Type B pancreatic cell (in vitro differentiated cells): ENCODE data around the gene APLP1. TPM values are rescaled to one million over a fixed set of nuclear protein-coding genes. Genes with fewer than 3 reads are reported as not detected.

ENCODE experiments used
- DNase-seq: peaks from one replicate; pipeline ENCODE4 v3.0.0; 2021; ENCODE audit warnings: mixed read lengths; ENCODE audit not compliant: unreplicated experiment; ENCODE audit errors: extremely low spot score
- H3K27ac Mint-ChIP-seq: 2 replicates; pipeline ENCODE4 v1.8.0; 2021; ENCODE audit warnings: mild to moderate bottlenecking, mixed read lengths
- H3K27me3 Mint-ChIP-seq: 2 replicates; pipeline ENCODE4 v1.8.0; 2021; ENCODE audit warnings: mixed read lengths
- H3K36me3 Mint-ChIP-seq: 2 replicates; pipeline ENCODE4 v1.8.0; 2021; ENCODE audit warnings: mixed read lengths
- H3K4me1 Mint-ChIP-seq: one replicate; pipeline ENCODE4 v1.8.0; 2021; ENCODE audit warnings: mixed read lengths; ENCODE audit not compliant: unreplicated experiment
- H3K4me3 Mint-ChIP-seq: 2 replicates; pipeline ENCODE4 v1.8.0; 2021; ENCODE audit warnings: mild to moderate bottlenecking, mixed read lengths
- H3K9me3 Mint-ChIP-seq: 2 replicates; pipeline ENCODE4 v1.8.0; 2021; ENCODE audit warnings: mixed read lengths
- CTCF ChIP-seq: fragments of 200-600 bp; sonication (generic); conservative IDR thresholded peaks from 2 replicates; pipeline ENCODE4 v1.5.0; 2021; ENCODE audit warnings: antibody characterized with exemption, mild to moderate bottlenecking
- total RNA-seq: library from RNA; stranded (reverse); gene quantifications from 2 replicates; pipeline ENCODE4 v1.2.1, GENCODE V29; 2021; ENCODE audit warnings: low replicate concordance

Gene APLP1
- total RNA-seq, 1 donor from 2014 or later = 120 TPM

DNA sequence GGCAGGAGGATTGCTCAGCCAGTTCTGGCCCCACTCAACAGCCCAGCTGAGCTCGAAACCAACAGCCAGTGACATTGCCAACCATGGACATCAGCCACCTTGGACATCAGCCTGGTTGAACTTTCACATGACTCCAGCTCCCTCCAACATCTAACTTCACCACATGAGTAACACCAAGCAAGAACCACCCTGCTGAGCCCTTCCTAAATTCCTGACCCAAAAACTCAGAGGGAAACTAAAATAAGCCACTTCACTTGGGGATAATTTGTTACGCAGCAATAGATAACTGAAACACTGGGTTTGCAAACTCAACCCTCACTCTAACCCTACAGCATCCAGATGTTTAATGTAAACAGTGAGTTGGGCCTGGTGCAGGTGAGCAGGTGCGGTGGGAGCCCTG, 57.1 kb downstream of the APLP1 start:
- H3K4me1 Mint-ChIP-seq = no peaks in the 10 kb centered on the region
- H3K27me3 Mint-ChIP-seq = peaks cover 24% of the 10 kb centered on the region
- H3K4me3 Mint-ChIP-seq = no peak overlapping the region
- H3K27ac Mint-ChIP-seq = no peak overlapping the region
- no peaks in the 10 kb centered on the region for H3K36me3 Mint-ChIP-seq
- no peak for TF ChIP-seq CTCF
- no peaks in the 10 kb centered on the region for H3K9me3 Mint-ChIP-seq
- DNase-seq = no peak

- DNase-seq = no peak
- Mint-ChIP-seq H3K27ac (no peak overlapping the region), H3K9me3 (no peaks in the 10 kb centered on the region), H3K4me3 (no peak overlapping the region), H3K36me3 (no peaks in the 10 kb centered on the region), H3K4me1 (peaks cover 5% of the 10 kb centered on the region), H3K27me3 (peaks cover 22% of the 10 kb centered on the region)
- TF ChIP-seq CTCF = no peak
These were observed 60.1 kb downstream of the APLP1 start for GRCh38 chr19:35928507-35928906.

Other genes starting within 250 kb of the APLP1 start
- 79.6 and 84.9 TPM in 2 replicates for gene RBM42, start 239.5 kb upstream of the APLP1 start, total RNA-seq
- gene ETV2, start 226.8 kb upstream of the APLP1 start, total RNA-seq = 1.1 TPM in 2 replicates
- gene COX6B1, start 220.3 kb upstream of the APLP1 start, total RNA-seq = 408 and 544 TPM in 2 replicates
- 4.4 and 5.1 TPM in 2 replicates for gene UPK1A, start 202.1 kb upstream of the APLP1 start, total RNA-seq
- not detected in 2 replicates for gene ZBTB32, start 164.0 kb upstream of the APLP1 start, total RNA-seq
- gene KMT2B, start 150.6 kb upstream of the APLP1 start, total RNA-seq = 52.3 and 55.4 TPM in 2 replicates
- 1.5 and 3.8 TPM in 2 replicates for gene IGFLR1, start 126.1 kb upstream of the APLP1 start, total RNA-seq
- gene U2AF1L4, start 123.2 kb upstream of the APLP1 start, total RNA-seq = 22.2 and 25.4 TPM in 2 replicates
- gene PSENEN, start 122.9 kb upstream of the APLP1 start, total RNA-seq = 74.2 and 85.4 TPM in 2 replicates
- gene LIN37, start 120.0 kb upstream of the APLP1 start, total RNA-seq = 15.5 and 17.9 TPM in 2 replicates
- 0.43 and 0.60 TPM in 2 replicates for gene HSPB6, start 111.5 kb upstream of the APLP1 start, total RNA-seq
- gene PROSER3, start 110.4 kb upstream of the APLP1 start, total RNA-seq = 34.6 and 48.0 TPM in 2 replicates
- gene ARHGAP33, start 93.0 kb upstream of the APLP1 start, total RNA-seq = 16.3 and 71.8 TPM in 2 replicates
- gene PRODH2, start 55.7 kb upstream of the APLP1 start, total RNA-seq = 11.5 and 20.6 TPM in 2 replicates
- 1.9 TPM in 2 replicates for gene NPHS1, start 16.1 kb upstream of the APLP1 start, total RNA-seq
- gene KIRREL2, start 11.7 kb upstream of the APLP1 start, total RNA-seq = 3.3 and 3.5 TPM in 2 replicates
- gene NFKBID, start 32.0 kb downstream of the APLP1 start, total RNA-seq = 9.1 and 11.6 TPM in 2 replicates
- 1.0 and 1.3 TPM in 2 replicates for gene HCST, start 34.0 kb downstream of the APLP1 start, total RNA-seq
- not detected in 2 replicates for gene TYROBP, start 39.7 kb downstream of the APLP1 start, total RNA-seq
- gene LRFN3, start 67.8 kb downstream of the APLP1 start, total RNA-seq = 17.3 and 22.6 TPM in 2 replicates
- gene SDHAF1, start 126.6 kb downstream of the APLP1 start, total RNA-seq = 16.1 and 17.3 TPM in 2 replicates
- 8.7 and 14.5 TPM in 2 replicates for gene SYNE4, start 140.2 kb downstream of the APLP1 start, total RNA-seq
- 17.8 and 24.8 TPM in 2 replicates for gene ALKBH6, start 145.6 kb downstream of the APLP1 start, total RNA-seq
- 5.6 and 51.1 TPM in 2 replicates for gene CLIP3, start 164.3 kb downstream of the APLP1 start, total RNA-seq
- gene THAP8, start 185.7 kb downstream of the APLP1 start, total RNA-seq = 4.9 and 6.4 TPM in 2 replicates
- gene WDR62, start 186.3 kb downstream of the APLP1 start, total RNA-seq = 3.3 and 12.5 TPM in 2 replicates
- gene OVOL3, start 242.6 kb downstream of the APLP1 start, total RNA-seq = not detected in 2 replicates
- gene POLR2I, start 246.3 kb downstream of the APLP1 start, total RNA-seq = 74.7 and 81.7 TPM in 2 replicates
- 106 and 148 TPM in 2 replicates for gene TBCB, start 246.9 kb downstream of the APLP1 start, total RNA-seq